ENCODE results near the gene OTC.

DNA sequence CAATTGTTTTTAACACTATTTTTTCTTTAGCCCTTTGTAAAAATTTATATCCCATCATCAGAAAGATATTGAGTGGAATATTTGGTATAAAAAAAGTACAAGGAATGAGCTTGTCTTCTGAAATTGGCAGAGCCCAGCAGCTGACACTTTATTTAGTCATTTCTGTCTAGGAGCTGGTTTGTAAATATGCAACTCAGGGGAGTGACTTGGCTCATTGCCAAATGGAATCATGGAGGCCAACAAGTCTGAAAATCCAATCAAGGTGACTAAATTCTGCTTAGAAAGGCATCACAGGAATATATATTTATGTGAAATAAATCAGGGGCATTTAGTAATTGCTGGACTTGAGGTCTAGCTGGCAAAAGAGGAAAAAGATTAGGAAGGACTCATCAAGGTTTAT is 74.4 kb downstream of the OTC start:
- TF ChIP-seq CTCF (IDR thresholded peaks at IDR 0.05): no peak
- TF ChIP-seq POLR2A (IDR thresholded peaks at IDR 0.05): no peak

All from Peyer's patch (tissue), 4 donors.